NOMO-1 (cell line): ENCODE results near the gene EPB41L2.
"Not testable (repeated sequence)": the region's sequence is repeated elsewhere in the genome, so short reads cannot be mapped to it uniquely, and the experiment has no call there.

Experiments
- DNase-seq, 2 experiments: peaks; one replicate each; lab custom pipeline; 2025; ENCODE audit not compliant: unreplicated experiment in 2 of 2; lab: John Stamatoyannopoulos, UW

Gene EPB41L2

DNA sequence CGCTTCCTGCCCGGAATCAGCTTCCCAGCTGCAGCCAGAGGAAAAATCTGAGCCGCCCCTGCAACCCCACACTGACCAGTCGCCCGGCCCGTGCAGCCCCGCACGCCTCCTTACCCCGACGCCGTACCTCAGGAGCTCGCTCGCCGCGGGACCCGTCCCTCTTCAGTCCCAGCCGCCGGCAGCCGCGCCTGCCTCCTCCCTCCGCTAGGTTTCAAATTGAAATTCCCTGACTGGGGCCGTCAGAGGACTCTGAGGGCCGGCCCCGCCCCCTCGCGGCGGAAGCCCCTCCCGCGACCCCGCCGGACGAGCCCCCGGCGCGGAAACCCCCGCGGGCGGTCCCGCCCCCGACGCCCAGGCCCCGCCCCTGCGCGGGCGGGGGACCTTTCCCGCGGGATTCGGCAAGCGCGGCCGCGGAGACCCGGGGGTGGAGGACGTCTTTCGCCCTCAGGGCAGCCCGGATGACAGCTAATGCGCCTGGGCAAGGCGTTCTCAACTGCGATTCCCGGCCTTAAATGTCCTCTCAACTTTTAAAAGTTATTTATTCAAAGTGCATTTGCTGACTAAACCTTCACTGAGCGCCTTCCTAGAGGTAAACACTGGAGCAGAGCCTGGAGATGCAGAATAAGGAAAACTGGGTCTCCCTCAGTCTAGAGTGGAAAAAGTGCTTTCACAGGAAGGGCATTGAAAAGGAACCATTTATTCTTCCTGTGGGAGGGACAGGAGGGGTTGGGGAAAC is at the start of gene EPB41L2:
TSS of gene EPB41L2 (minus strand) at position 218 of the 736 bp plus-strand sequence. CDS start 106,760 bp downstream, outside the sequence.
- peak; percentile 8 to 41 for DNase-seq

DNA sequence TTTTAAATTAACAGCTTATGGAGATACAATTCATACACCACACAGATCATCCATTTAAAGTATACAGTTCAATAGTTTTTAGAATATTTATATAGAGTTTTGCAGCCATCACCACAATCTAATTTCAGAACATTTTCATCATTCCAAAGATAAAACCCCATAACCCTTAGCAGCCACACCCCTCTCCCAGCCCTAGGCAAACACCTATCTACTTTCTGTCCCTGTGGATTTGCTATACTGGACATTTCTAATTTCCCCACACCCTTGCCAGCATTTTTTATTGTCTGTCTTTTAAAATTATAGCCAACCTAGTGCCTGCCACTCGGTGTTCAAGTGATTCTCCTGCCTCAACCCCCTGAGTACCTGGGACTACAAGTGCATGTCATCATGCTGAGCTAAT is 49.2 kb upstream of the EPB41L2 start:
- DNase-seq, result no peak

DNA sequence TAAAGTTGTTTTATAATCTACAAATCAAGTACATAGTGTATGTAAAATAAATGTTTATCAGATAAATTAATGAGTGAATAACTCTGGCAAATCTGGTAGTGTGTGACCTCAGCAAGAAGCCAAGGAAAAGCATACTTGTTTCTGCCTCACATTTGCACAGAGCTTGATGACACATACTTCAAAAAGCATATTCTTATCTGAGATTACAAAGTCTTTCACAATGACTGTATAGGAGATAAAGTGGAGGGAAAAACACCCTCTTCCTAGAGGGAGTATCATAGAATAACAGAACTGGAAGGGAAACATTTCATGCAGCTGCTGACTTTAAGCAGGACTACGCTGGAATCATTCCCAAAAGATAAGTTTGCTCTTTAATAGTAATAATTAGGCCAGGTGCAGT is 44.1 kb upstream of the EPB41L2 start:
- no peak for DNase-seq

DNA sequence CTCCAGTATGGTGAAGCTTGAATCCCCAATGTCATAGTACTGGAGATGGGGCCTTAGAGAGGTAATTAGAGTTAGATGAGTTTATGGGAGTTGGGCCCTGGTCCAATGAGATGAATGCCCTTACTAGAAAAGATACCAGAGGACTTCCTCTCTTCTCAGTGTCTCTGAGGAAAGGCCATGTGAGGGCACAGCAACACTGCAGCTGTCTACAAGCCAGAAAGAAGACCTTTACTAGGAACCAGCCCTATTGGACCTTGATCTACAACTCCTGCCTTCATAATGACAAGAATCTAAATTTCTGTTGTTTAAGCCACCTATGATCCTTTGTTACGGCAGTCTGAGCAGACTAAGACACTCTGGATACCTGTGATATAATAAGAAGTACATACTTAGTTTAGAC is 40.9 kb upstream of the EPB41L2 start:
- DNase-seq, result no peak

DNA sequence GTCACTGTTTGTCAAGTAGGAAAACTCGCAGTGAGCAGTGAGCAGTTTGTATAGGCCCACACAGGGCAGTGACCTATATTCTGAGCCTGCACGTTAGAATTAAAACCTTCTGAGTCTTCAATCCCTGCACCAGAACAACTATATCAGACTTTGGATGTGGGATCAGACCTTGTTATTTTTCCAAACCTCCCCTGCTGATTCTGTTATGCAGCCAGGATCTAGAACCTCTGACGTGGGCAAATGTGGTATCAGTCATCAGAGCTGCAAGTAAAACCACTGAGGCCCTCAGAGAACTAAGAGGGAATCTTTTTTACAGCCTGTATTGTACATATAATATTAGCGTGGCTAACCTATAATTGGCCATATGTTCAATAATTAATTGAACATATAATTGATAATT is 40.3 kb upstream of the EPB41L2 start:
- no peak for DNase-seq

DNA sequence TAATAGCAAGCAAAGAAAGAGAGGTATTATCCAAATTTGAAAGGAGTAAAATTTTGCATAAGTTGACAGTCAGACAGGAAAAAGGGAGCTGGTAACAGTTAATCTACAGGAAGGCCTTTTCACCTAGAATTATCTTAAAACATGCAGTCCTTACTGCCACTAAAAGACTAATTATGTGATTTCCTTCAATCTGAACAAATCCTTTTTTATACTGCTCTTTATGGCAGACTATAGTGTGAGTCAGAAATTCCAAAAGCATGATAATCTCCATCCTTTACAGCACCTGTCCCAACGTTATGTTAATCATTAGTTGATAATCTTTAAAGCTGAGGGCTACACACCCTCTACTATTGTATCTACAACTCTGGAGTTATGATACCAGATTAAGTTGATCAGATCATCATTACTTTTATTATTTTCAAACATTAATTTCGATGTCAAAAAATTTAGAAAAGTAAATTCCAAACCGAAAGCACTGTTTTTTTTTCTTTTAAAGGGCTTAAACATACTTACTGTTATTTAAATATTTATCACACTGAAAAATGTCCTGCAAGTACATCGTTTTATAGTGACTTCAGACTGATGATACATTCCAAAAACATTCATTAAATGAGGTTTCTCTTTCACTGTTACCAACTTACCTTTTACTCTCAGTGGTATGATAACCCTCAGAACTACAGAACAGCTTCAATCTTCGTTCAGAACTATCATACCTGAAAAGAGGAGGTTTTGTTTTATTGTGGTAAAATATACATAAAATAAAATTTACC is 39.1 kb upstream of the EPB41L2 start:
- DNase-seq, result no peak

DNA sequence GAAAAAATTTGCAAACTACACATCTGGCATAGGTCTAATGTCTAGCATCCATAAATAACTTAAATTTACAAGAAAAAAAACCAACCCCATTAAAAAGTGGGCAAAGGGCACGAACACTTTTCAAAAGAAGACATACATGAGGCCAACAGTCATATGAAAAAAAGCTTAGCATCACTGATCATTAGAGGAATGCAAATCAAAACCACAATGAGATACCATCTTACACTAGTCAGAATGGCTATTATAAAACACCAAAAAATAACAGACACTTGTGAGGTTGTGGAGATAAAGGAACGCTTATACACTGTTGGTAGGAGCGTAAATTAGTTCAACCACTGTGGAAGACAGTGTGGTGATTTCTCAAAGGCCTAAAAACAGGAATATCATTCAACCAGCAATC is 33.7 kb upstream of the EPB41L2 start:
- DNase-seq, result no peak

DNA sequence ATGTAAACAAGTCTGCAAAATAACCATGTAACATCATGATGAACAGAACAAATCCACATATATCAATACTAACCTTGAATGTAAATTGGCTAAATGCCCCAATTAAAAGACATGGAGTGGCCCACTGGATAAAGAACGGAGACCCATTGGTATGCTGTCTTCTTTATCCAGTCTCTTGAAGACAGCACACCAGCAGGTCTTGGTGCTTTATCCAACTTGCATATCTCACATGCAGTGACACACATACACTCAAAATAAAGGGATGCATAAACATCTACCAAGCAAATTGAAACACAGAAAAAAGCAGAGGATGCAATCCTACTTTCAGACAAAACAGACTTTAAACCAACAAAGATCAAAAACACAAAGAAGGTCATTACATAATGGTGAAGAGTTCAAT is 30.3 kb upstream of the EPB41L2 start:
- no peak for DNase-seq

DNA sequence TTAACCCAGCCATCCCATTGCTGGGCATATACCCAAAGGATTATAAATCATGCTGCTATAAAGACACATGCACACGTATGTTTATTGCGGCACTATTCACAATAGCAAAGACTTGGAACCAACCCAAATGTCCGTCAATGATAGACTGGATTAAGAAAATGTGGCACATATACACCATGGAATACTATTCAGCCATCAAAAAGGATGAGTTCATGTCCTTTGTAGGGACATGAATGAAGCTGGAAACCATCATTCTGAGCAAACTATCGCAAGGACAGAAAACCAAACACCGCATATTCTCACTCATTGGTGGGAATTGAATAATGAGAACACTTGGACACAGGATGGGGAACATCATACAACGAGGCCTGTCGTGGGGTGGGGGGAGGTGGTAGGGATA is 28.9 kb upstream of the EPB41L2 start:
- not testable (repeated sequence) for DNase-seq

DNA sequence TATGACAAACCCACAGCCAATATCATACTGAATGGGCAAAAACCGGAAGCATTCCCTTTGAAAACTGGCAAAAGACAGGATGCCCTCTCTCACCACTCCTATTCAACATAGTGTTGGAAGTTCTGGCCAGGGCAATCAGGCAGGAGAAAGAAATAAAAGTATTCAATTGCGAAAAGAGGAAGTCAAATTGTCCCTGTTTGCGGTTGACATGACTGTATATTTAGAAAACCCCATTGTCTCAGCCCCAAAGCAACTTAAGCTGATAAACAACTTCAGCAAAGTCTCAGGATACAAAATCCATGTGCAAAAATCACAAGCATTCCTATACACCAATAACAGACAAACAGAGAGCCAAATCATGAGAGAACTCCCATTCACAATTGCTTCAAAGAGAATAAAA is 27.3 kb upstream of the EPB41L2 start:
- peak in 1 of 2 experiments; percentile 32 for DNase-seq

DNA sequence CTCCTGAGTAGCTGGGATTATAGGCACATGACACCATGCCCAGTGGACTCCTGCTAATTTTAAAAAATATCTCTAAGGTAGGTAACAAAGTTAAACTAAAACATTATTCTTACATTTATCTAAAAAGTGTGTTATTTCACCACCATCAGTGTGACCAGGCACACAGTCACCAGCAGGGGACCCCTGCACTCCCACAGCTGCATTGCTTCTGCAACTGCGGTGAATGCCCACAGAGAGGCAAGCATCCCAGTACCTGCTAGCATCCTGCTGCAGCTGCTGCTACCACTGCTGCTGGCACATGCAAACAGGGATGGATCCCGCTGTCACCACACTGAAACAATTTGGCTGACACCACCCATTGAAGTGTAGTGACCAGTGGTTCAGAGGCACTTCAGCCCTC is 21.9 kb upstream of the EPB41L2 start:
- DNase-seq, result no peak

DNA sequence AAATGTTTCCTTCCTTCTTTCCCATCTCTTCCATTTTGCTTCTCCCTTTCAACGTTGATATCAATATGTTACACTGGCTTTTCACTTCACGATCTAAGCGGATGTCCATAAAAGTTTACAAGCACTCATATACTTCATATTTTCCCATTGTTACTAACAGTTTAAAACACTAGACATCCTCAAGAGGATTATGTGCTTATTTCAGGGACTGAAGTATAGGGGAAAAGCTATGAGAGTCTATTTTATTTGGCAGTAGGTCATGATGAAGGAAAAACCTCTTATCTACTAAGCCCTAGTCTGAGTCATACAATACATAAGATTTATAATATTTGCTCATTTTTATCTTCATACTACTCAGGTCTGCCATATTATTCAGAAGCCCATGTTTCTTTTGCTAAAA is 20.6 kb upstream of the EPB41L2 start:
- DNase-seq, result no peak

DNA sequence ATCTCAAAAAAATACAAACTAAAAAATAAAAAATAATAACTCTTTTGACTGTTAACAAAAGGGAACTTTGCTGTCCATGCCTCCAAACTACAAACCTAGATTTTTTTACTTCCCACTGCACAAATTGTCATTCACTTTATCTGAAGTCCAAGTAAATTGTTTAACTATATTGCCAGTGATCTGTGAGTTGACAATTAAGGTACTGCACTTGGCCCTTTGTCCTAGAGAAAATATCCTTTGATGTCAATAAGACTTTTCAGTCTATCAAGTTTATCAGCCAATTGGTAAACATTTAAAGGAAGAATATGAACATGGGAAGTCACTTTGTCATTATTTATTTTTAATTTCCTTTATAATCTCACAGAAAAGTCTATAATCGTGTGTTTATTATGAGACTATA is 19.3 kb upstream of the EPB41L2 start:
- DNase-seq, result no peak

DNA sequence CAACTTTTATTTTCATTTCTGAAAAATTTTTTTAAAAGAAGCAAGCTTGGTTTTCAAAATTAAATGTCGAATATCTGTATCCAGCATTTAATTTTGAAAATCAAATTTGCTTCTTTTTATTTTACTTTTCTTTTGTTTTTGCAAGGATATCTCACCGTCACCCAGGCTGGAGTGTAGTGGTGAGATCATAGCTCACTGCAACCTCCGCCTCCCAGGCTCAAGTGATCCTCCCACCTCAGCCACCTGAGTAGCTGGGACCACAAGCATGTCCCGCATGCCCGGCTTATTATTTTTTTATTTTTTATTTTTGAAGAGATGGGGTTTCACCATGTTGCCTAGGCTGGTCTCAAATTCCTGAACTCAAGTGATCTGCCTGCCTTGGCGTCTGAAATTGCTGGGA is 17.0 kb upstream of the EPB41L2 start:
- no peak for DNase-seq

DNA sequence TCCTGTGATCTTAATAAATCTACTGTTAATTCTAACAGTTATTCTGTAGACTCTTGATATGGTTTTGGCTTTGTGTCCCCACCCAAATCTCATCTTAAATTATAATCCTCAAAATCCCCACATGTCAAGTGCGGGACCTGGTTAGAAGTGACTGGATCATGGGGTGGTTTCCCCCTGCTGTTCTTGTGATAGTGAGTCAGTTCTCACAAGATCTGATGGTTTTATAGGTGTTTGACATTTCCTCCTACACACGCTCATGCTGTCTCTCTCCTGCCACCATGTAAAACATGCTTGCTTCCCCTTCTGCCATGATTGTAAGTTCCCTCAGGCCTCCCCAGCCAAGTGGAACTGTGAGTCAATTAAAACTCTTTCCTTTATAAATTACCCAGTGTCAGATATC is 10.5 kb upstream of the EPB41L2 start:
- DNase-seq, result no peak

DNA sequence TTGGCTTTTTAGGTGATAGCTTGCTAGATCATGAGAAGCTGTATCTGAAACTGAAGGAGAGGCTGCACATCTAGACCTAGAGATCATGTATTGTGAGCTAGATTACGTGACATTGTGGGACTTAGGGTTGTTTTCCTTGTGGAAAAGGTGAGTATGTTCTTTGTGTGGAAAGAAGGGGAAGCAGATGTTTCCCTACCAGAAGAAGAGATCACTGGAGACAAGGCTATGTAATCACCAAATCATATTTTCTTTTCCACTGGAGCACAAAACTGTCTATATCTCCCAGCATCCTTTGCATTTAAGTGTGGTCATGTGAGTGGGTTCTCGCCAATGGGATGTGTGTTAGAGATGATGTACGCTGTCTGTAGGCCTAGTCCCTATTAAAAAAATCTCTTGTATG is 7.0 kb upstream of the EPB41L2 start:
- no peak for DNase-seq

DNA sequence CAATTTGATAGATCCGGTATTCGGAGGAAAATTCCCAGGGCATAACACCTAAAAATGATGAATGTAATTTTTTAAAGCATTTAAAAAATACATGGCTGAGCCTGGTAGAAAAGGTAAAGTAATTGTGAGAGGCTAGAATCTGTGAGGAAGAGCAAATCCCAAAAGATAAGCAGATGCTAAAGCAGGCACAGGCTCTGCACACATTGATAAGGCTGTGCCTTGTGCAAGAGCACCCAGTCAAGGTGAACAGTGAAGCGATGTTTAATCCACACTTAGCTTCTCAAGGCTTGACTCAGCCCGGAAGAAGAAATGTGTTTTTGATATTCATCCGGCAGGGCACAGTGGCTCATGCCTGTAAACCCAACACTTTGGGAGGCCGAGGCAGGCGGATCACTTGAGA is 5.1 kb upstream of the EPB41L2 start:
- no peak for DNase-seq

DNA sequence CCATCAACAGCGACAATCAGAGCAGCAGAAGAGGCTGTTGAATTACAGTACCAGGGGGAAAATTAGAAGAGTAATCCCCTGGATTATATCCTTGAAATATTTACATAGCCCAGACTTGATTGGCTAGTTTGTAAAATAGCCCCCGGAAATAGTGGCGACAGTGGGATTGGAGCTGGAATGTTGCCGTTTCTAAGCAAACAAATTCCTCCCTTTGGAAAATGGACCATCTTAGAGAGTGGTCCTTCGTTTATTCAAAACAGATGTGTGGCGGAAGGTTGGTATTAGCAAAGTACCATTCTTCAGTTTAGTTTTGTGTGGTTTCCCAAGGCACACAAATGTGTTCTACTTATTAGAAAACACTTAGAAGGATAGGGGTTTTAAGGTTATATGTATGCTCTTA is 4.5 kb upstream of the EPB41L2 start:
- no peak for DNase-seq

DNA sequence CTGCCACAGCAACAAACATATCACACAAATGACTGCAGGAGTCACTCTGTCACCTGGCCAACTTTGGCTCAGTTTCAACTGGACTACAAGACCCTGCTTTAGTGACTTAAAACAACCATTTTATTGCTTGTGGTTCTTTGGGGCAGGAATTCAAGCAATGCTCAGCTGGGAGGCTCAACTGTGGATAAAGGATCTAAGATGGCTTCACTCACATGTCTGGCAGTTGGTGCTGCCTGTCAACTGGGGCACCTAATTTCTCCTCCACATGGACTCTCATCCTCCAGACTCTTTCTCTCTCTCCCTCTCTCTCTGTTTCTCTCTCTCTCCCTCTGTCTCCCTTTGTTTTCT is 2.8 kb upstream of the EPB41L2 start:
- no peak for DNase-seq

DNA sequence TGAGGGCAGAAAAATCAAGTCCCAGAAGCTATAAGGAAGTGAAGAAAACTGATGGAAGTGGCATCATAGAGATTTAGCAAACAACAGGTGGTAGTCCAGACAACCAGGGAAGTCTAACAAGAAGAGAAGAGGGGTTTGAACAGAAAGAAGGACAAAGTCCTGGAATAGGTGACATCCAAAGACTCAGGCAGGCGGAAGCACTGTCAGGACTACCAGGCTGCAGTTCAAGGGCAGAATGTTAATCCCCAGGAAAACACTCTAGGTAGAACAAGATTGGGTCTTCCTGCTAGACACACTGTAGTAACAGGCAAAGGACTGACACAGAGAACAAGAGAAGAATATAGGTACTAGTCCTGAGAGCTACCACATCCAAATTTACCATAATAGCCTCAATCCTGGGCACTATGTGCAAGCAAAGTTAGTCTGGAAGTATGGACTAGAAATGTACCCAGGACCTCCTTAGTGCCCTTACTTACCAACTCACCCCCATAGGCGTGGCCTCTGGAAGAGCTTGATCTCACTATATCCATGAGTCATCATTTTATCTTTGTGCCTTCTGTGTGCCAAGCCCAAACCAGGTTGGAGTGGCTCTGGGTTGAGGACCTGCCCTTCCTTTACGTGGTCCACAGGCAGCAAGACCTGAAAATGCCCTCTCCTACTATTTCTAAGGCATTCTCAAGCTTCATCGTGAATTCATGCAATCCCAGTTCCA is 2.2 kb upstream of the EPB41L2 start:
- DNase-seq, result no peak

DNA sequence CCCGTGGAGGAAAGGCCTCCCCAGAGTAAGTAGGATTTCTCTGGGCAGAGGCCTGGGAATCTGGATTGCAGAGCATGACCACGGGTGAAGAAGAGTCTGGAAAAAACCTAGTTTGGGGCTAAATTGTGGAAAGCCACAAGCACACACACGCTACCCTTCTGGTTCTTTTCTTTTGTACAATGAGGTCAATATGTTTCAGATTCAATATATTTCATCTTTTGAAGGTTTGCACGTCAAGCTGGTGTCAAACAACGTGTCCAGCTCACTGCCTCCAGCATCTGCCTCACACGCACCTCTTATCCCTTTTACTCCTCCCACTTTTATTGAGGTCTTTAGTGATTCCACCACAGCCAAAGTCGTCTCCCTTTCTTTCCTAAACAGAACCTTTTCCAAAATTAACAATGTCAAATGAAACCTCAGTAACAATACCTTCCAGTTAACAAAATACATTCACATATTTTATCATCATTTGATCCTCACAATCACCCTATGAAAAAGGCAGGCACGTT is 773 bp upstream of the EPB41L2 start:
- DNase-seq, result no peak
